K562 (cell line): ENCODE results near the gene KIAA0930. TPM values are rescaled to one million over a fixed set of nuclear protein-coding genes. Genes with fewer than 3 reads are reported as not detected.

Experiments used
- BRD9 ChIP-seq: fragments of 450-650 bp; IDR thresholded peaks from 2 replicates; pipeline ENCODE4 v1.6.1; 2018; ENCODE audit warnings: low read depth; ENCODE audit not compliant: partially characterized antibody
- C11orf30 ChIP-seq: fragments of 450-650 bp; IDR thresholded peaks from 2 replicates; pipeline ENCODE4 v1.6.1; 2016; ENCODE audit warnings: low read depth, mild to moderate bottlenecking
- EGR1 ChIP-seq: fragments of 450-650 bp; conservative IDR thresholded peaks from 2 replicates; pipeline ENCODE4 v1.6.1; 2017; ENCODE audit warnings: mild to moderate bottlenecking
- ERF ChIP-seq: fragments of 450-650 bp; formaldehyde crosslinking; IDR thresholded peaks from 2 replicates; pipeline ENCODE4 v1.4.0; 2020; ENCODE audit warnings: mild to moderate bottlenecking, mixed read lengths
- ILK ChIP-seq: fragments of 450-650 bp; IDR thresholded peaks from 2 replicates; pipeline ENCODE4 v1.6.1; 2016; ENCODE audit warnings: missing genetic modification characterization, low read depth, mild to moderate bottlenecking, missing compliant biosample characterization, moderate library complexity, borderline replicate concordance
- JUNB ChIP-seq: fragments of 450-650 bp; formaldehyde crosslinking; conservative IDR thresholded peaks from 2 replicates; pipeline ENCODE4 v1.4.0; 2020; ENCODE audit warnings: mild to moderate bottlenecking
- LCOR ChIP-seq: sonication (generic); formaldehyde crosslinking; IDR thresholded peaks from 2 replicates; pipeline ENCODE4 v1.8.0; 2022; ENCODE audit warnings: mild to moderate bottlenecking, missing genetic modification reagents
- MAFG ChIP-seq: fragments of 450-650 bp; conservative IDR thresholded peaks from 2 replicates; pipeline ENCODE4 v1.6.1; 2016; ENCODE audit warnings: missing genetic modification characterization, missing compliant biosample characterization
- NFE2L1 ChIP-seq: fragments of 450-650 bp; IDR thresholded peaks from 2 replicates; pipeline ENCODE4 v1.6.1; 2016; ENCODE audit warnings: missing genetic modification characterization, low read depth, mild to moderate bottlenecking, missing compliant biosample characterization, moderate library complexity, borderline replicate concordance
- PHB ChIP-seq: fragments of 250-450 bp; sonication (Bioruptor Pico); IDR thresholded peaks from 2 replicates; pipeline ENCODE4 v1.5.0; 2021
- PYGO2 ChIP-seq: fragments of 450-650 bp; IDR thresholded peaks from 2 replicates; pipeline ENCODE4 v1.6.1; 2016; ENCODE audit warnings: mild to moderate bottlenecking, missing genetic modification characterization, moderate library complexity, missing compliant biosample characterization
- RAD21 ChIP-seq, 2 experiments: fragments of 250-450 bp in 1 of 2; fragments of 450-650 bp in 1 of 2; sonication (Bioruptor Pico) in 1 of 2; formaldehyde crosslinking in 1 of 2; IDR thresholded peaks in 1 of 2; conservative IDR thresholded peaks in 1 of 2; 2 replicates each; pipeline versions ENCODE4 v1.4.0 to v1.8.0; 2020 to 2022; ENCODE audit warnings: mild to moderate bottlenecking in 2 of 2, moderate library complexity in 1 of 2
- RBM22 ChIP-seq: fragments of 200-400 bp; formaldehyde crosslinking; IDR thresholded peaks from 2 replicates; pipeline ENCODE4 v1.6.1; 2018; ENCODE audit warnings: low read length, low read depth; ENCODE audit not compliant: poor library complexity, severe bottlenecking
- RFX1 ChIP-seq: fragments of 450-650 bp; IDR thresholded peaks from 2 replicates; pipeline ENCODE4 v1.6.1; 2016; ENCODE audit warnings: mild to moderate bottlenecking, moderate library complexity
- SIN3B ChIP-seq: fragments of 450-650 bp; IDR thresholded peaks from 2 replicates; pipeline ENCODE4 v1.6.1; 2017; ENCODE audit warnings: low read depth, mild to moderate bottlenecking, moderate library complexity
- ZFP36 ChIP-seq: fragments of 150-350 bp; IDR thresholded peaks from 2 replicates; pipeline ENCODE4 v1.6.1; 2018; ENCODE audit warnings: low read length, low read depth; ENCODE audit not compliant: partially characterized antibody
- ZNF140 ChIP-seq: fragments of 250-450 bp; sonication (Bioruptor Pico); IDR thresholded peaks from 2 replicates; pipeline ENCODE4 v1.8.0; 2021; ENCODE audit warnings: moderate library complexity, mild to moderate bottlenecking, inconsistent platforms
- ZNF445 ChIP-seq: fragments of 250-450 bp; sonication (Bioruptor Pico); IDR thresholded peaks from 2 replicates; pipeline ENCODE4 v1.4.0; 2020; ENCODE audit warnings: low read depth, mild to moderate bottlenecking, moderate library complexity
- ZNF780A ChIP-seq: fragments of 250-450 bp; sonication (Bioruptor Pico); IDR thresholded peaks from 2 replicates; pipeline ENCODE4 v1.5.0; 2021; ENCODE audit warnings: mild to moderate bottlenecking
- polyA plus RNA-seq, 8 experiments: library from polyadenylated mRNA; depleted of rRNA in 4 of 8; stranded (reverse) in 5 of 8; unstranded in 3 of 8; fragments of >200 nt; fragmentation: Nextera tagmentation in 2 of 8; fragmentation: Illumina TruSeq in 1 of 8; extraction: Ambion mirVana in 2 of 8; extraction: Trizol in 1 of 8; gene quantifications; 2 replicates each; pipeline versions ENCODE4 v1.2.1 to v1.2.3, GENCODE V29; 2011 to 2014; ENCODE audit warnings: inconsistent platforms in 1 of 8, missing spikeins in 1 of 8
- total RNA-seq, 7 experiments: library from RNA; depleted of rRNA in 6 of 7; stranded (reverse); fragments of >200 nt in 6 of 7; fragmentation: Illumina TruSeq in 2 of 7; extraction: Trizol in 2 of 7; gene quantifications; 2 replicates each; pipeline versions ENCODE4 v1.2.1 to v1.2.3, GENCODE V29; 2011 to 2021; ENCODE audit warnings: low replicate concordance in 1 of 7
- TF ChIP-seq, protein P1 (sequence below): fragments of 250-450 bp; sonication (Bioruptor Pico); IDR thresholded peaks from 2 replicates; pipeline ENCODE4 v1.8.0; 2021; ENCODE audit warnings: moderate library complexity, mild to moderate bottlenecking, inconsistent platforms
- TF ChIP-seq, protein P2 (sequence below): sonication (generic); formaldehyde crosslinking; IDR thresholded peaks from 2 replicates; pipeline ENCODE4 v1.8.0; 2023; ENCODE audit warnings: mild to moderate bottlenecking, missing genetic modification reagents
- TF ChIP-seq, protein P3 (sequence below), 2 experiments: fragments of 450-650 bp in 1 of 2; sonication (generic) in 1 of 2; formaldehyde crosslinking; conservative IDR thresholded peaks; 2 replicates each; pipeline versions ENCODE4 v1.4.0 to v1.8.1; 2020 to 2022; ENCODE audit warnings: mild to moderate bottlenecking in 1 of 2, missing genetic modification reagents in 1 of 2
- TF ChIP-seq, protein P4 (sequence below): fragments of 450-650 bp; IDR thresholded peaks from 2 replicates; pipeline ENCODE4 v1.6.1; 2017; ENCODE audit warnings: antibody characterized with exemption

KIAA0930 gene
- total and polyA plus RNA-seq, 9 of the 15 experiments (the other 6 are each of a cell fraction or from before 2014, with no cell fraction given), result 0.24 to 12.1 (median 6.4) TPM

- TF ChIP-seq MAFG (tag), result peak; percentile 29; the same call in 1 of the 2 replicates
- TF ChIP-seq LCOR, result no peak
- TF ChIP-seq ZFP36, result no peak
- peak; percentile 43; the same call in 1 of the 2 replicates for TF ChIP-seq C11orf30
- no peak for TF ChIP-seq ZNF140
- no peak for TF ChIP-seq ERF (CRISPR knock-in tag)
- TF ChIP-seq NFE2L1 (tag), result no peak
- TF ChIP-seq RBM22, result no peak
- TF ChIP-seq, protein P1, sequence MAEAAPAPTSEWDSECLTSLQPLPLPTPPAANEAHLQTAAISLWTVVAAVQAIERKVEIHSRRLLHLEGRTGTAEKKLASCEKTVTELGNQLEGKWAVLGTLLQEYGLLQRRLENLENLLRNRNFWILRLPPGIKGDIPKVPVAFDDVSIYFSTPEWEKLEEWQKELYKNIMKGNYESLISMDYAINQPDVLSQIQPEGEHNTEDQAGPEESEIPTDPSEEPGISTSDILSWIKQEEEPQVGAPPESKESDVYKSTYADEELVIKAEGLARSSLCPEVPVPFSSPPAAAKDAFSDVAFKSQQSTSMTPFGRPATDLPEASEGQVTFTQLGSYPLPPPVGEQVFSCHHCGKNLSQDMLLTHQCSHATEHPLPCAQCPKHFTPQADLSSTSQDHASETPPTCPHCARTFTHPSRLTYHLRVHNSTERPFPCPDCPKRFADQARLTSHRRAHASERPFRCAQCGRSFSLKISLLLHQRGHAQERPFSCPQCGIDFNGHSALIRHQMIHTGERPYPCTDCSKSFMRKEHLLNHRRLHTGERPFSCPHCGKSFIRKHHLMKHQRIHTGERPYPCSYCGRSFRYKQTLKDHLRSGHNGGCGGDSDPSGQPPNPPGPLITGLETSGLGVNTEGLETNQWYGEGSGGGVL (CRISPR knock-in tag), result no peak
- no peak for TF ChIP-seq RFX1
- TF ChIP-seq PHB (CRISPR knock-in tag), result no peak
- no peak for TF ChIP-seq ZNF780A (CRISPR knock-in tag)
- TF ChIP-seq JUNB (CRISPR knock-in tag), result no peak
- TF ChIP-seq RAD21 (CRISPR knock-in tag; conservative IDR thresholded peaks at IDR 0.05 in 1 of 2, IDR thresholded peaks at IDR 0.05 in 1 of 2), result no peak
- TF ChIP-seq EGR1, result no peak
- no peak for TF ChIP-seq PYGO2 (tag)
- TF ChIP-seq, protein P2, sequence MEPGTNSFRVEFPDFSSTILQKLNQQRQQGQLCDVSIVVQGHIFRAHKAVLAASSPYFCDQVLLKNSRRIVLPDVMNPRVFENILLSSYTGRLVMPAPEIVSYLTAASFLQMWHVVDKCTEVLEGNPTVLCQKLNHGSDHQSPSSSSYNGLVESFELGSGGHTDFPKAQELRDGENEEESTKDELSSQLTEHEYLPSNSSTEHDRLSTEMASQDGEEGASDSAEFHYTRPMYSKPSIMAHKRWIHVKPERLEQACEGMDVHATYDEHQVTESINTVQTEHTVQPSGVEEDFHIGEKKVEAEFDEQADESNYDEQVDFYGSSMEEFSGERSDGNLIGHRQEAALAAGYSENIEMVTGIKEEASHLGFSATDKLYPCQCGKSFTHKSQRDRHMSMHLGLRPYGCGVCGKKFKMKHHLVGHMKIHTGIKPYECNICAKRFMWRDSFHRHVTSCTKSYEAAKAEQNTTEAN (CRISPR knock-in tag), result no peak
- no peak for TF ChIP-seq BRD9
- TF ChIP-seq, protein P3, sequence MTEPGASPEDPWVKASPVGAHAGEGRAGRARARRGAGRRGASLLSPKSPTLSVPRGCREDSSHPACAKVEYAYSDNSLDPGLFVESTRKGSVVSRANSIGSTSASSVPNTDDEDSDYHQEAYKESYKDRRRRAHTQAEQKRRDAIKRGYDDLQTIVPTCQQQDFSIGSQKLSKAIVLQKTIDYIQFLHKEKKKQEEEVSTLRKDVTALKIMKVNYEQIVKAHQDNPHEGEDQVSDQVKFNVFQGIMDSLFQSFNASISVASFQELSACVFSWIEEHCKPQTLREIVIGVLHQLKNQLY (CRISPR knock-in tag; conservative IDR thresholded peaks at IDR 0.05), result no peak
- no peak for TF ChIP-seq ILK
- TF ChIP-seq ZNF445 (CRISPR knock-in tag), result no peak
- TF ChIP-seq, protein P4, sequence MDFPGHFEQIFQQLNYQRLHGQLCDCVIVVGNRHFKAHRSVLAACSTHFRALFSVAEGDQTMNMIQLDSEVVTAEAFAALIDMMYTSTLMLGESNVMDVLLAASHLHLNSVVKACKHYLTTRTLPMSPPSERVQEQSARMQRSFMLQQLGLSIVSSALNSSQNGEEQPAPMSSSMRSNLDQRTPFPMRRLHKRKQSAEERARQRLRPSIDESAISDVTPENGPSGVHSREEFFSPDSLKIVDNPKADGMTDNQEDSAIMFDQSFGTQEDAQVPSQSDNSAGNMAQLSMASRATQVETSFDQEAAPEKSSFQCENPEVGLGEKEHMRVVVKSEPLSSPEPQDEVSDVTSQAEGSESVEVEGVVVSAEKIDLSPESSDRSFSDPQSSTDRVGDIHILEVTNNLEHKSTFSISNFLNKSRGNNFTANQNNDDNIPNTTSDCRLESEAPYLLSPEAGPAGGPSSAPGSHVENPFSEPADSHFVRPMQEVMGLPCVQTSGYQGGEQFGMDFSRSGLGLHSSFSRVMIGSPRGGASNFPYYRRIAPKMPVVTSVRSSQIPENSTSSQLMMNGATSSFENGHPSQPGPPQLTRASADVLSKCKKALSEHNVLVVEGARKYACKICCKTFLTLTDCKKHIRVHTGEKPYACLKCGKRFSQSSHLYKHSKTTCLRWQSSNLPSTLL, result no peak
- no peak for TF ChIP-seq SIN3B
These were observed 28.4 kb downstream of the KIAA0930 start (continued) for GRCh38 chr22:45212306-45212709.
